ENCODE data around the gene ZSCAN21. TPM values are rescaled to one million over a fixed set of nuclear protein-coding genes. Genes with fewer than 3 reads are reported as not detected.

ZSCAN21 gene
- 13.1 and 13.3 TPM in 2 replicates for total RNA-seq (2012; rRNA removed)
- 10.8 and 11.5 TPM in 2 replicates for polyA plus RNA-seq (2012; rRNA removed)
- 4.9 and 6.1 TPM in 2 replicates for polyA plus RNA-seq (2012; cell fraction: cytosol; rRNA removed)
- polyA plus RNA-seq (2012; cell fraction: nucleus; rRNA removed; ENCODE audit: low replicate concordance), result 5.6 and 14.0 TPM in 2 replicates
- percentile 67 among the genes with signal in this experiment for Bru-seq, nascent RNA
- BruChase-seq, experiment 1, labeled RNA remaining after a 6-hour chase, result percentile 76 among the genes with signal in this experiment
- percentile 61 among the genes with signal in this experiment for BruChase-seq, experiment 2, labeled RNA remaining after a 2-hour chase
- long read RNA-seq, partial matches to known transcripts, result 3 of 17 reads
- long read RNA-seq, other reads (novel, unspliced or antisense), result 10 of 17 reads

GRCh38 chr7:100049441-100050291 is at the start of gene ZSCAN21:
TSS of gene ZSCAN21 (plus strand) at chr7:100049774. CDS start at chr7:100057007, 7,233 bp downstream.
- no peak within 1 kb of the TSS; the same call in 1 of the 2 replicates for H2BK20ac ChIP-seq (ENCODE audit: low read depth, low read length)
- H4K91ac ChIP-seq (ENCODE audit: insufficient read depth, low read depth, low read length), result peak within 1 kb of the TSS; percentile 92
- CTCF ChIA-PET, result interaction anchor here (0.6 to 0.7 kb wide), 3 partner anchors 23 to 542 kb away, joined by 3 read pairs; no protein-coding TSS in a partner anchor
- BruUV-seq (replicated peaks), result no TSS peak
- peak within 1 kb of the TSS; percentile 93 for H2AFZ ChIP-seq (replicated peaks; ENCODE audit: low read length, poor library complexity)
- no peaks in the 10 kb centered on the region for H3K9me3 ChIP-seq (ENCODE audit: control insufficient read depth, insufficient read depth, low read length)
- POLR2A ChIA-PET (ENCODE audit: unreplicated experiment), result interaction anchor here (0.5 to 0.6 kb wide), 2 partner anchors 13 to 94 kb away, joined by 3 to 4 read pairs; no protein-coding TSS in a partner anchor
- H3K14ac ChIP-seq (replicated peaks; ENCODE audit: low read depth, low read length), result peak within 1 kb of the TSS; percentile 82
- in situ Hi-C loops (cut with MboI; ENCODE audit: low sequenced_read_pairs), result loop anchor here (5.0 to 10.0 kb wide), 2 partner anchors 57 to 135 kb away; partner anchors contain the start of gene TRIM4
- H3K4me3 ChIP-seq (ENCODE audit: insufficient read depth, low read depth, low read length), result peak within 1 kb of the TSS; percentile 81
- H3K9me1 ChIP-seq (ENCODE audit: insufficient read depth, low read length), result no peaks in the 10 kb centered on the region
- H3K18ac ChIP-seq (ENCODE audit: low read depth, low read length), result peak within 1 kb of the TSS; percentile 67
- H2BK15ac ChIP-seq (ENCODE audit: low read depth, low read length), result peak within 1 kb of the TSS; percentile 16; the same call in 1 of the 3 replicates
- H3K36me3 ChIP-seq (ENCODE audit: control insufficient read depth, insufficient read depth, low read length), result peaks cover 4% of the 10 kb centered on the region; the same call in 1 of the 2 replicates
- ATAC-seq (ENCODE audit: low read depth) (peak; percentile 94), DNase-seq (peak; percentile 84)
- peak within 1 kb of the TSS; percentile 95 for H3K27ac ChIP-seq (ENCODE audit: insufficient read depth, low read length)
- H3K4ac ChIP-seq (ENCODE audit: low read depth, low read length), result peak within 1 kb of the TSS; percentile 90
- H3K27me3 ChIP-seq (ENCODE audit: control insufficient read depth, insufficient read depth, low read length), result no peaks in the 10 kb centered on the region
- peaks cover 12 to 33% of the 10 kb centered on the region in 2 experiments for H3K79me1 ChIP-seq (ENCODE audit: low read depth in 1 of 2, low read length in 2 of 2)
- dilution Hi-C loops (cut with HindIII; ENCODE audit: low sequenced_read_pairs, unreplicated experiment), result no loop called here
- peak within 1 kb of the TSS; percentile 97 to 99 for H4K8ac ChIP-seq (ENCODE audit: low read depth in 2 of 2, low read length in 2 of 2)
- 3% methylated on average over 18 of the region's 47 CpGs; no CpG with 5 or more reads in 1 of the 2 experiments for WGBS, 2 experiments (ENCODE audit: extremely low coverage in 2 of 2, insufficient read length in 1 of 2)
- peak within 1 kb of the TSS; percentile 77 for H2BK120ac ChIP-seq (ENCODE audit: low read depth, low read length)
- H2AK9ac ChIP-seq (replicated peaks; ENCODE audit: low read depth, low read length, poor library complexity), result peak within 1 kb of the TSS; percentile 84
- H3K4me2 ChIP-seq (ENCODE audit: low read depth, low read length), result peak within 1 kb of the TSS; percentile 79
- peaks cover 3% of the 10 kb centered on the region; the same call in 1 of the 2 replicates for H4K20me1 ChIP-seq (ENCODE audit: insufficient read depth, low read length)
- H2BK5ac ChIP-seq (ENCODE audit: low read depth, low read length, poor library complexity, severe bottlenecking), result peak within 1 kb of the TSS; percentile 83
- H3K9ac ChIP-seq (ENCODE audit: low read depth, low read length), result peak within 1 kb of the TSS; percentile 94
- H3K23ac ChIP-seq (ENCODE audit: low read depth, low read length), result peak within 1 kb of the TSS; percentile 57
- intact Hi-C loops (cut with micrococcal nuclease), result loop anchor here (1.0 to 10.0 kb wide), 4 partner anchors 15 to 125 kb away; partner anchors contain the start of genes GJC3 and ZKSCAN1
- H3K56ac ChIP-seq (ENCODE audit: extremely low read depth, insufficient read depth, low read length), result peak within 1 kb of the TSS; percentile 63
- peak within 1 kb of the TSS; percentile 98 for H4K5ac ChIP-seq (ENCODE audit: low read depth, low read length)
- peak within 1 kb of the TSS; percentile 54 for H2AK5ac ChIP-seq (ENCODE audit: low read depth, low read length)
- peaks cover 4% of the 10 kb centered on the region; the same call in 1 of the 2 replicates for H3K4me1 ChIP-seq (ENCODE audit: control insufficient read depth, insufficient read depth, low read length)
- TF ChIP-seq CEBPB (IDR thresholded peaks at IDR 0.05; ENCODE audit: low read depth, low read length), result no peak
- TF ChIP-seq BHLHE40 (IDR thresholded peaks at IDR 0.05; ENCODE audit: low read depth, low read length), result no peak
- TF ChIP-seq NFE2L2 (IDR thresholded peaks at IDR 0.05; ENCODE audit: low read depth, low read length), result no peak
- TF ChIP-seq RCOR1 (IDR thresholded peaks at IDR 0.05; ENCODE audit: insufficient replicate concordance, low read length), result no peak
- TF ChIP-seq MAFK (IDR thresholded peaks at IDR 0.05; ENCODE audit: low read depth, low read length), result no peak
- TF ChIP-seq, protein P1, sequence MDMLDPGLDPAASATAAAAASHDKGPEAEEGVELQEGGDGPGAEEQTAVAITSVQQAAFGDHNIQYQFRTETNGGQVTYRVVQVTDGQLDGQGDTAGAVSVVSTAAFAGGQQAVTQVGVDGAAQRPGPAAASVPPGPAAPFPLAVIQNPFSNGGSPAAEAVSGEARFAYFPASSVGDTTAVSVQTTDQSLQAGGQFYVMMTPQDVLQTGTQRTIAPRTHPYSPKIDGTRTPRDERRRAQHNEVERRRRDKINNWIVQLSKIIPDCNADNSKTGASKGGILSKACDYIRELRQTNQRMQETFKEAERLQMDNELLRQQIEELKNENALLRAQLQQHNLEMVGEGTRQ (IDR thresholded peaks at IDR 0.05; ENCODE audit: low read depth, low read length), result no peak
- no peak for TF ChIP-seq FOS (IDR thresholded peaks at IDR 0.05; ENCODE audit: low read depth, low read length)
- TF ChIP-seq SMC3 (IDR thresholded peaks at IDR 0.05; ENCODE audit: low read depth, low read length), result peak; percentile 42; the same call in 1 of the 2 replicates
- peak; percentile 22 for TF ChIP-seq RAD21 (IDR thresholded peaks at IDR 0.05; ENCODE audit: low read length)
- no peak for TF ChIP-seq ELK1 (IDR thresholded peaks at IDR 0.05; ENCODE audit: borderline replicate concordance, low read depth, low read length)

Data from IMR-90 (cell line).